ENCODE results near the gene ARIH2.
"Not testable (repeated sequence)": the region's sequence is repeated elsewhere in the genome, so short reads cannot be mapped to it uniquely, and the experiment has no call there.

ARIH2 gene

DNA sequence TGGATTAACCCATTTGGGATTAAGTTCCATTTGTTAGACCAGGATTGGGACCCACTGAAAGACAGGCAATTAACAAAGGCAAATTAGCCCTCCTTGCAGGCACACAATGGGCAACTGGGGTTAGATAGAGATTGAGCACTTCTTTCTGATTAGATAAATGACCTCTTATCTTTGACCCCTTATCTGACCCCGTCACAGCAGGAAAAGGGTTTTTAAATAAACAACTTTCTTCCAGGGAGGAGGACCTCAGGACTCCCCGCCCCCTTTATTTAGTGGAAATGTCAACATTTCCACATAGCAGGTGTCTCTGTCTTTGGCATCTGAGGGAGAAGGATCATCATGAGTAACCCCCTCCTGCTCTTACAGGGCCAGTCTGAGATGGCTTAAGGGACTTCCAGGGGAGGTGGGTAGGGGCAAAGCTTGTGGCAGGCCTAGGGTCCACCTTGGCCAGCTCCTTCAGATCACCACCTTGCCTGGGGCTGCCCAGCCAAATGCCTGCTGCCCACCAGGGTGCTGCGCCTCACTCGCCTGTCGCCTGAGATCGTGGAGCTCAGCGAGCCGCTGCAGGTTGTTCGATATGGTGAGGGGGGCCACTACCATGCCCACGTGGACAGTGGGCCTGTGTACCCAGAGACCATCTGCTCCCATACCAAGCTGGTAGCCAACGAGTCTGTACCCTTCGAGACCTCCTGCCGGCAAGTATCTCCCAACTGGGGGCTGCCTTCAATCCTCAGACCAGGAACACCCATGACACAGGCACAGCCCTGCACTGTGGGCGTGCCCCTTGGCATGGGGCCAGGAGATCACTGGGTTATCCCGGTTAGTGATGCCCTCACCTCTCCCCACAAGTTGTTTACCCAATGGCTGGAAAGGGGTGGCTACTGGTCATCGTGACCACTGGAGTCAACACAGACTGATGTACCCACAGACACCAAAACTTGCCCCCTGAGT lies 86.0 kb downstream of the ARIH2 start:
- no peak for DNase-seq (ENCODE audit: low spot score)

DNA sequence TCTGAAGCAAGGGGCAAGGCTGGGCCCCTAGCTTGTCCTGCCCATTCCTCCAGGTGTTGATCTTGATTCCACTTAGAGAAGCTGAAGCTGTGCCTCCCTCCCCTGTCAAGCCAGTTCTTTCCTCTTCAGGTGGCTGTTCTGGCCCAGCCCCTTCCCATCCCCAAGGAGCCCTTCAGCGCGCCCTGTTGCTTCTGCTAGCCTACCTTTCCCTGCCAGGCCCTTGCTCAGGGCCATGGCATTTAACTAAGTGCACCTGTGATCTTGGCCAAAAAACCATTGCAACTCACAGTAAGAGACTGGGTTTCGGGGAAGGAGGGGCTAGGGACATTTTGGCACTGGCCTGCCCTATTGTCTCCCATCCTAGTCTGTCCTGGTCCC lies 86.7 kb downstream of the ARIH2 start:
- no peak for DNase-seq (ENCODE audit: low spot score)

DNA sequence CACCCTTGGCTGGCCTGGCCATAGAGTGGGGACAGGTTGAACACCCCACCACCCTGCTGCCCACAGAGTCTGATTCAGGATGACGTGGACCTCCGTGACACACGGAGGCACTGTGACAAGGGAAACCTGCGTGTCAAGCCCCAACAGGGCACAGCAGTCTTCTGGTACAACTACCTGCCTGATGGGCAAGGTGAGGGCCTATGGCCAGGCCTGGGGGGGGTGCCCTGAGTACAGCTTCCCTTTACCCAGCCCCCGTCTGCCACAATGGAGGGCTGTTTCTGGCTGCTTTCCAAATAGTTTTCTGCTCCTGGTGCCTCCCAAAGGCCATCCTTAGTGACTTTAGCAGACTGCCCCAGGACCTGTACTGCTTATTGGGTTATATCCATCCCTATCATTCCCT lies 87.4 kb downstream of the ARIH2 start:
- no peak for DNase-seq (ENCODE audit: low spot score)

DNA sequence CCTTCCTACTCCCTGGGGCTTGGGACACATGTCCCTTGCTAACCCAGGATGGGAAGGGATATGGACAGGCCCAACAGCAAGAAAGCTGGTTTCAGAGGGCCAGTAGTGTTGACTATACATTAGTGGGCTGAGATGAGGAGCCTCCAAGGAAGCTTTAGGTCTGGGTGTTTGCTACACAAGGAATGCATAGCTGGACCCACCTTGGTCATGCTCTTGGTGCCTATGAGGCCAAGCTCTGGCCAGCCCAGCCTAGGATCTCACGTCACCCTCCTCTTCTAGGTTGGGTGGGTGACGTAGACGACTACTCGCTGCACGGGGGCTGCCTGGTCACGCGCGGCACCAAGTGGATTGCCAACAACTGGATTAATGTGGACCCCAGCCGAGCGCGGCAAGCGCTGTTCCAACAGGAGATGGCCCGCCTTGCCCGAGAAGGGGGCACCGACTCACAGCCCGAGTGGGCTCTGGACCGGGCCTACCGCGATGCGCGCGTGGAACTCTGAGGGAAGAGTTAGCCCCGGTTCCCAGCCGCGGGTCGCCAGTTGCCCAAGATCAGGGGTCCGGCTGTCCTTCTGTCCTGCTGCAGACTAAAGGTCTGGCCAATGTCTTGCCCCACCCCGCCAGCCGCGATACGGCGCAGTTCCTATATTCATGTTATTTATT lies 87.9 kb downstream of the ARIH2 start:
- no peak for DNase-seq (ENCODE audit: low spot score)

DNA sequence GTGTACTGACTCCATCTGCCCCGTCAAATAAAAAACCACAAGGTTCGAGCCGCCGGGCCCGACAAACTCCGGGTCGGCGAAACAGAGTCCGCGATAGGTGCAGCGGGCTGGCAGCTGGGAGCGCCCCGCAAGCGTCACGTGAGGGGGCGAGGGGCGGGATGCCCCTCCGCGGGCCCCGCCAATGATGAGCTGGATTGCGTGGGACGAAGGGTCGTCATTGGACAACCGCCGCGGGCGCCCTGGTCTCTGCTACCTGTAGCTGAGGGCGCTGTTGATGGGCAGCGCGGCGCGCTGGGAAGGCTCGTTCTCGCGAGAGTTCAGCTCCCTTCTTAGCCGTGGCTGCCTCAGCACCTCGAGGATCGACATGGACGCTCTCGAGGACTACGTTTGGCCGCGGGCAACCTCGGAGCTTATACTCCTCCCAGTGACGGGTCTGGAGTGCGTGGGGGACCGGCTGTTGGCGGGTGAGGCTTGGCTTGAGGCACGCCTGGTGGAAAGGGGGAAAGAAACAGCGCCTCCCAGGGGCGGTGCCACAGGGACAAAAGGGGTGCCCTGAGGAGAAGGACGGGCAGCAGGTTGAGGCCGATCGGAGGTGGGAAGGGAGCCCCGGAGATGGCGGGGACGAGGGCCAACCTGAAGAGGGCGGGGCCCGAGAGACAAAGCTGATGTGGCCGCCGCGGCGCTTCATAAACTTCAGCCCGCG lies 88.6 kb downstream of the ARIH2 start, which contains the start of gene WDR6:
Gene WDR6 (plus strand): TSS at position 324 of the 703 bp plus-strand sequence. CDS start 41 bp downstream, at position 365.
- peak; percentile 99 for DNase-seq (ENCODE audit: low spot score)

DNA sequence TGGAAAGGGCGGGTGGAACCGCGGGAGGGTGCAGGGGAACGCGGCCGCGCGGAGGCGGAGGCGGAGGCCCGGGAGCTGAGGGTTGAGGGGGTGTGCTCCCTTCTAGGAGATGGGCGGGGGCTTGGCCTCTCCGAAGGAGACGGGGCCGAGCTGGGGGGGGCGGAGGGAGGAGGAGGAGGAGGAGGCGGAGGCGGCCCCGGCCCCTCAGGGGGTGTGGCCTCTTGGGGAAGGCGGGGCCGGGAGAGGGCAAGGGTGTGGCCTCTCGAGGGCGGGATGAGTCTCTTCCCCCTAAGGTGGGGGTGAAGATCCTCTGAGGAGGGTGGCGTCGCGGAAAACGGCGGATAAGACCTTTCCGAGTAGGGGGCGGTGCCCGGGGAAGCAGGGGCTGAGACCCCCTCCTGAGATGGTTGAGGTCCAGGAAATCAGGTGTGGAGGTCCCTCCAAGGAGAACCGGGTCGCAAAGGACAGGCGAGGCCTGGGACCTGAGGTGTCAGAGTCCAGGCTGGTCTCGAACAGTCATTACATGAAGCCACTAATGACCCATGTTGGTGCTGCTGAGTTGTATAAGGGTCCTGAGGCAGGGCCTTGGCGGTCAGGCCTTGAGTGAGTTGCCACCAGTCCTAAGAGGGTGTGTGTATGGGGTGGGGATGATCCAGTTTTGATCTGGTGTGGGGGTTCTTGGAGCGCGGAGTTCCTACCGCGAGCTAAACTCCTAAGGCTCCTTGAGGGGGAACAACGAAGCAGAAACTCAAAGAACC lies 89.3 kb downstream of the ARIH2 start:
- DNase-seq (ENCODE audit: low spot score) = peak; percentile 76

DNA sequence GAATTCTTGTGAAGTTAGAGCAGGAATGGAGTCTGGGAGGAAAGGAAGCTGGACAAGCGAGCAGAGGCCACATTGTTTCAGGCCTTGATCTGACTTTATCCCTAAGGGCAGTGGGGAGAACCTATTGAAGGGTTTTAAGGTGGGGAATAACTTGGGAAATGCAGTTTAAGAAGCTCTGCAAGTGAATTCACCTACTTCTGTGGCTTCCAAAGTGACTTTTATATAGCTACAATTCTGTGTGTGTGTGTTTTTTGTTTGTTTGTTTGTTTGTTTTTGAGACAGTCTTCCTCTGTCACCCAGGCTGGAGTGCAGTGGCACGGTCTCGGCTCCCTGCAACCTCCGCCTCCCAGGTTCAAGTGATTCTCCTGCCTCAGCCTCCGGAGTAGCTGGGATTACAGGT lies 90.0 kb downstream of the ARIH2 start:
- DNase-seq (ENCODE audit: low spot score) = not testable (repeated sequence)

DNA sequence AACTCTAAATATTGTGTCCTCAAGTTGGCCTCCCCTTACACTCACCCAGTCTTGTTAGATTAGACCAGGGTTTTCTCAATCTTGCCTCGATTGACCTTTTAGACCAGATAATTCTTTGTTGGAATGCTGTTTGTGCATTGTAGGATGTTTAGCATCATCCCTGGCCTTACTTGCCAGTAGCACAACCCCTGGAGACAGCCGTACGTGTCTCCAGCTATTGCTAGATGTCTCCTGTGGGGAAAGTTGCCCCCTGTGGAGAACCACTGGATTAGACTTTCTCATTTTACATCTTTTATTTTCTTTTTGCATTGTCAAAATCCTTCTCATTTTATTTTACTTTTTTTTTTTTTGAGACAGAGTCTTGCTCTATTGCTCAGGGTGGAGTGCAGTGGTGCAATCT lies 90.8 kb downstream of the ARIH2 start:
- DNase-seq (ENCODE audit: low spot score) = no peak

DNA sequence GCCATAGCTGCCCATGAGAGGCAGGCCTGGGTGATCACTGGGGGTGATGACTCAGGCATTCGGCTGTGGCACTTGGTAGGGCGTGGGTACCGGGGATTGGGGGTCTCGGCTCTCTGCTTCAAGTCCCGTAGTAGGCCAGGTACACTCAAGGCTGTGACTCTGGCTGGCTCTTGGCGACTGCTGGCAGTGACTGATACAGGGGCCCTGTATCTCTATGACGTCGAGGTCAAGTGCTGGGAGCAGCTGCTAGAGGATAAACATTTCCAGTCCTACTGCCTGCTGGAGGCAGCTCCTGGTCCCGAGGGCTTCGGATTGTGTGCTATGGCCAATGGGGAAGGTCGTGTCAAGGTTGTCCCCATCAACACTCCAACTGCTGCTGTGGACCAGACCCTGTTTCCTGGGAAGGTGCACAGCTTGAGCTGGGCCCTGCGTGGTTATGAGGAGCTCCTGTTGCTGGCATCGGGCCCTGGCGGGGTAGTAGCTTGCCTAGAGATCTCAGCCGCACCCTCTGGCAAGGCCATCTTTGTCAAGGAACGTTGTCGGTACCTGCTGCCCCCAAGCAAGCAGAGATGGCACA lies 93.9 kb downstream of the ARIH2 start:
- DNase-seq (ENCODE audit: low spot score) = no peak

DNA sequence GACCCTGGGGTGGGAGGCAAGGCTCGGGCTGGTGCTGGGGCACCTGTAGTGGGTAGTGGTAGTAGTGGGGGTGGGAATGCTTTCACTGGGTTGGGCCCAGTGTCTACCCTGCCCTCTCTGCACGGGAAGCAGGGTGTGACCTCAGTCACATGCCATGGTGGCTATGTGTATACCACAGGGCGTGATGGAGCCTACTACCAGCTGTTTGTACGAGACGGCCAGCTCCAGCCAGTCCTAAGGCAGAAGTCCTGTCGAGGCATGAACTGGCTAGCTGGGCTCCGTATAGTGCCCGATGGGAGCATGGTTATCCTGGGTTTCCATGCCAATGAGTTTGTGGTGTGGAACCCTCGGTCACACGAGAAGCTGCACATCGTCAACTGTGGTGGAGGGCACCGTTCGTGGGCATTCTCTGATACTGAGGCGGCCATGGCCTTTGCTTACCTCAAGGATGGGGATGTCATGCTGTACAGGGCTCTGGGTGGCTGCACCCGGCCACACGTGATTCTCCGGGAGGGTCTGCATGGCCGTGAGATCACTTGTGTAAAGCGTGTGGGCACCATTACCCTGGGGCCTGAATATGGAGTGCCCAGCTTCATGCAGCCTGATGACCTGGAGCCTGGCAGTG lies 94.6 kb downstream of the ARIH2 start:
- DNase-seq (ENCODE audit: low spot score) = no peak

DNA sequence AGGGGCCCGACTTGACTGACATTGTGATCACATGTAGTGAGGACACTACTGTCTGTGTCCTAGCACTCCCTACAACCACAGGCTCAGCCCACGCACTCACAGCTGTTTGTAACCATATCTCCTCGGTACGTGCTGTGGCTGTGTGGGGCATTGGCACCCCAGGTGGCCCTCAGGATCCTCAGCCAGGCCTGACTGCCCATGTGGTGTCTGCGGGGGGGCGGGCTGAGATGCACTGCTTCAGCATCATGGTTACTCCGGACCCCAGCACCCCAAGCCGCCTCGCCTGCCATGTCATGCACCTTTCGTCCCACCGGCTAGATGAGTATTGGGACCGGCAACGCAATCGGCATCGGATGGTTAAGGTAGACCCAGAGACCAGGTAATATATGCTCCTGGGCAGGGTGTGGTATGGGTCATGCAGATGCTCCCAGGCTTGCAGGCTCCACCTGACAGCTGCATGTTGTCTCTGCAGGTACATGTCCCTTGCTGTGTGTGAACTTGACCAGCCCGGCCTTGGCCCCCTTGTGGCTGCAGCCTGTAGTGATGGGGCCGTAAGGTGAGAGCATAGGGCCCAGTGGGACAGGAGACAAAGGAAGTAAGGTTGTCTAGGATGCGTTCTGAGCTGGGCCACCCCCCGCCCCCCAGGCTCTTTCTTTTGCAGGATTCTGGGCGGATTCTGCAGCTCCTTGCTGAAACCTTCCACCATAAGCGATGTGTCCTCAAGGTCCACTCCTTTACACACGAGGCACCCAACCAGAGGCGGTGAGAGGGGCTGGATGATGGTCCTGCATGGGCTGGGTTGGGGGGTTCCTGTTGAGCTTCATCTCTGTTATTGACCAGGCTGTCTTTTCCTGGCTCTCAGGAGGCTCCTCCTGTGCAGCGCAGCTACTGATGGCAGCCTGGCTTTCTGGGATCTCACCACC lies 95.4 kb downstream of the ARIH2 start:
- peak; percentile 77 for DNase-seq (ENCODE audit: low spot score)

DNA sequence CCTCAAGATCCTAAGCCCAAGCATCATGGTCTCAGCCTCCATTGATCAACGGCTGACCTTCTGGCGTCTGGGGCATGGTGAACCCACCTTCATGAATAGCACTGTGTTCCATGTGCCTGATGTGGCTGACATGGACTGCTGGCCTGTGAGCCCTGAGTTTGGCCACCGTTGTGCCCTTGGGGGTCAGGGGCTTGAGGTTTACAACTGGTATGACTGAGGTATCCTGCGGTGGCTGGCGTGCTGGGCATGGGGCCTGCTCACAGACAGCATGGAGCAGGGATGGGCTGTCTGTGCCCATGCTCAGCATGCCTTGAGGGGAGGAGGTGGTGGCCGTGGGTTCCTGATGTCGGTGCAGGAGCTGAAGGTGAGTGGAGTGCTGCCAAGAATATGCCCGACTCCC lies 96.4 kb downstream of the ARIH2 start:
- DNase-seq (ENCODE audit: low spot score) = no peak

DNA sequence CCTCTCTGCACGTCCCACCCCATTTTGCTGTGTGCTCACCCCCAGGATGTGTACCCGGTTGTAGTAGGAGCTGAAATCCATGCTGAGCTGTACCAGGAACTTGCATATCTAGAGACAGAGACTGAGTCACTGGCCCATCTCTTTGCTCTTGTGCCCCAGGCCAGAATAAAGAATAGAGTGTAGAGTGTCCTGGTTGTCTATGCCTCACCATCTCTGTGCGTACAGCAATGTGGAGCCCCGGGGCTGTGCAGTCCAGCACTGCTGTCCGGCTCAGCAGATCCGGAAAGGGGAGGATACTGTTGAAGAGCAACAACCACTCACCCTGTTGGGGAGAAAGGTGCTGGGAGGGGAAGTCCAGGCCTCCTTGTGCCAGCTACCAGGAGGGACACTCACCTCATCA lies 97.1 kb downstream of the ARIH2 start:
- no peak for DNase-seq (ENCODE audit: low spot score)

DNA sequence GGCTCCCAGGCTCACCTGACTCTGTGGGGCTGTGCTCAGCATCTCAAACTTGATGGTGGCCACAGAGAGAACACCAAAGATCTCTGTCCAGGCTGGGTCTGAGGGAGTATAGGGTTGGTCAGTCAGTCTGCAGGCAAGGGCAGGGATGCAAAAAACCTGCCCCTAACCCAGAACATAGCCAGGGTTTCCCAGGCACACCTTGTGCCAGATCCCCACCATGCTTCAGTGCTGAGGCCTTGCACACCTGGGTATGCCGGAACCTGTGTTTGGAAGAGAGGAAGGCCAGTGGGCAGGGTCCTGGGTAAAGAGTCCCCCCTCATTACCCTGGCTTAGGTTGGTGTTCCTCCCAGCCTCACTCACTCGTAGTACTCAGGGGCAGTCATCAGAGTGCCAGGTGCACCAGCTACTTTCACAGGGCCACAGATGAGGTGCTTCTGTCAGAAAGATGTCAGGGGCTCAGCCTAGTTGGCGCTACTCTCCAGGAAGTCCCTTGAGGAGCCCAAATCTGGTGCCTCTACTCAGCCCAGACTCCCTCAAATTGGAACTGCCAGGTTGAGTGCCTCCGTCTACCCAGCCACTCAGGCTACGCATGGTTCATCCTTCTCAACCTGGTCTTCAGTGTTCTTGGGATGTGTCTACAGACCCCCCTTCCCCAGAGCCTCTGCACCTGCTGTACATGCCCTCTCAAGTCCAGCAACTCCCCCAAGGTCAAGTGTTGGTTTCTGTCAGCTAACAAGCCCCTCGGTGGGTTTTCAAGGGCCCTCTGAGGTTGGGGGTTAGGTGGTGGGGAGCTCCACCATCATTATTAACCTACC lies 98.0 kb downstream of the ARIH2 start:
- DNase-seq (ENCODE audit: low spot score) = no peak

DNA sequence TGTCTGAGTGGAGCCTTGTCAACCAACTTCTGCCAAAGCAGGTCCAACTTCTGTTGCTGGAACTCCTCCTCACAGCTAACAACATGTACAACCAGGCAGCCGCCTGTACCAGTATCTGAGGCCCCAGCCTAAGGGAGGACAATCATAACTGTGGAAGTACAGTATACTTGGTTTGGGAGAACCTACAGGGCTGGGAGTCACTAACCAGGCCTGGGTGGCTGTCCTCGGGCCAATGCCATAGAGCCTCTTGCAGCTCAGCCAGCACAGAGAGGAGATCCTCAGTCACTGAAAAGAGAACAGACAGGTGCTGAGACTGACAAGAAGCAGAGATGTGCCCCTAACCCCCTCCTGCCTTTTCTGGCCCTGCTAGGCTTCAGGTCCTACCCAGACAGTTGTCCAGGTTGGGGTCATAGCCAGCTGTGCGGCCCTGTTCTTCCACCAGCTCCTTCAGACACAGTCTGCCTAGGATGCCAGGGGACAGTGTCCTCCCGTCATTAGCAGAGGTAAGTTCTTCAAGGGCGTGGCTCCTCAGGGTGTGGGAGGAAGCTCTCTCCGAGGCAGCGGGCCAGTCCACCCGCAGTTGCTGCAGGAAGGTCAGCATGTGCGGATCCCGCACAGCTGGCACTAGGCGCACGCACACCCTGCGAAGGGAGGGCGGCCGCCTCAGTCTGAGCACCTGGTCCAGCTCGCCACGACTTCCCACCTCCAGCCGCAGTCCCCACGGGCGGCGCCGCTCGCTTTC lies 98.8 kb downstream of the ARIH2 start:
- DNase-seq (ENCODE audit: low spot score) = no peak

DNA sequence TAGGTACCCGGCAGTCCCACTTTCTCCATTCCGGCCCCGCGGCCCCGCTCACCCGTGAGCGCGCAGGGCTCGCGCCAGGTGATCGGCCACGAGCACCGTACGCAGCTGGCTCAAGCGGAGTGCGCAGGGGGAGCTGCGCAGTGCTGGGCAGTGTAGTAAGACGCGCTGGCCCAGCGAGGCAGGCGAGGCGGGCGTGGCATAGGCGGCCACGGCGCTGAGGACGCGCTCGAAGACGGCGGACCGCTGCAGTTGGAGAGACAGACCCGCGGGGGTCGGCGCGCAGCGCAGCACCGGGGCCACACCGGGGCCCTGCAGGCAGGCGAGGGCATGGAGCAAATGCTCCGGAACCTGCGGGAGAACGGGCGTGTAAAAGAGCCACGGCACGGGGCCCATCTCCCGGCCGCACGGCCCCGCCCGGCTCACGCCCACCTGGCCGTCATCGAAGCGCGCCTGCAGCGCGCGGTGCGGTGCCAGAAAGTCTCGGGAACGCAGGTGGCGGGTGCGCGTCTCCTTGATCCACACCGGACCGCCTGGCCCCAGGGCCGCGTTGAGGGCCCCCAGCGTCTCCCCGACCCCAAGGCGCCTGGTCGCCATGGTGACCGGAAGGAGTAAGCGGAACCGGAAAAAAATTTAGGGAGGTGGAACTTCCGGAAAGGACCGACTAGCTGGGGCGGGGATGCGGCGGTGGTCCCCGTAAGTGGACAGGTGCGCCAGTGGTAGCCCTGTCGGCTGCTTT lies 99.5 kb downstream of the ARIH2 start, which contains the start of gene DALRD3:
Gene DALRD3 (minus strand): TSS at position 610 of the 736 bp plus-strand sequence. CDS start 16 bp downstream, at position 594.
- peak; percentile 90 for DNase-seq (ENCODE audit: low spot score)

DNA sequence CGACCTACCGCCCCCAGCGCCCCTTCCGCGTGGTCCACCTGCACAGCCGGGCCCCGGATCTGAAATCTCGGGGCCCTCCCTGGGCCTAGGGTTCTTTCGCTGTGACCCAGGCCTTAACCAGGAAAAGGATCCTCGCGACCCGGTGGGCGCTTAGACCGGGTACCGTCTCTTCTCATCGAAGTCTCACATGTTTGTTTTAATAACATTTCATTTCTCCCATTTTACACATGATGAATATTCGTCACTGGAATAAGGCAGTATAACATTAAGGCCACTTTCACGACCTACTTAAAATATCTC lies 100.0 kb downstream of the ARIH2 start:
- no peak for DNase-seq (ENCODE audit: low spot score)

DNA sequence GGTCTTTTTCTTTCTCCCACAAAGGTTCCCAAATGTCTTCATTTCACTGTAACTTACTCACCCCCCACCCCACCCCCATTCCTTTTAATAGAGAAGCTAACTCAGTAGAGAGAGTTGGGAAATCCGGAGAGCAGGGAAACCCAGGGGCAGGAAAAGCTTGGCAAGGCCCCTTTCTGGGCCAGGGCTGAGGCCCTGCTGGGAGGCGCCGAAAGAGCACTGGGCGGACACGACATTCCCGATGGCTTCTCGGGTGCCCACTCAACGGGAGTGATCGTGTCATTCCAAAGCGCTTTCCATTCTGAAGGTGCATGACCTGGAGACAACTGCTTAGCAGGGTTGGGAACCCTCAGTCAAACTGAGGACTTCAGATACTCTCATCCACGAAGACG lies 101.3 kb downstream of the ARIH2 start:
- DNase-seq (ENCODE audit: low spot score) = no peak
